HepG2 (cell line): ENCODE data around the gene TNPO3. TPM values are rescaled to one million over a fixed set of nuclear protein-coding genes. Genes with fewer than 3 reads are reported as not detected.

Source experiments
- ATAC-seq: fragments of 200-7000 bp; cut with Tn5 transposase; 3 replicates; pipeline ENCODE4 v1.9.1; 2020; ENCODE audit warnings: mild to moderate bottlenecking, moderate library complexity
- BruUV-seq: library from RNA; stranded (reverse); fragments of 400-500 nt; replicated peaks from 2 replicates; lab custom pipeline; 2021; lab: Mats Ljungman, UMichigan
- CTCF ChIA-PET: fragments of 300-600 bp; formaldehyde crosslinking; extraction: SDS; loops from one replicate; lab custom pipeline; 2021; ENCODE audit warnings: low total read pairs, inconsistent platforms, low intra/inter-chr PET ratio; lab: Yijun Ruan, JAX
- POLR2A ChIA-PET: fragments of 350-600 bp; sonication (Branson Sonifier 250); formaldehyde crosslinking; loops from one replicate; lab custom pipeline; 2020; ENCODE audit warnings: antibody characterized with exemption, inconsistent platforms; lab: Yijun Ruan, JAX
- DNase-seq: peaks from one replicate; pipeline ENCODE4 v3.0.0-alpha.2; 2015; ENCODE audit warnings: low spot score
- FAIRE-seq: peaks from 3 replicates; lab custom pipeline; 2011; peaks lifted over from hg19 to GRCh38; lab: Jason Lieb, UNC
- H2AFZ ChIP-seq: one replicate; pipeline ENCODE4 v1.6.1; 2011; ENCODE audit warnings: low read length, inconsistent platforms
- H3K27ac ChIP-seq: fragments of 300-600 bp; 3 replicates; pipeline ENCODE4 v1.8.0; 2011; ENCODE audit warnings: mixed run types, mild to moderate bottlenecking, mixed read lengths, low read length, inconsistent platforms; ENCODE audit not compliant: insufficient read depth; ENCODE audit errors: extremely low read length
- H3K27me3 ChIP-seq, 2 experiments: fragments of 200-600 bp in 1 of 2; 2 replicates in 1 of 2; 3 replicates in 1 of 2; pipeline versions ENCODE4 v1.6.0 to v1.8.0; 2011; ENCODE audit warnings: low read length in 2 of 2, mild to moderate bottlenecking in 2 of 2, moderate library complexity in 2 of 2, inconsistent platforms in 1 of 2; ENCODE audit not compliant: insufficient read depth in 2 of 2, control insufficient read depth in 1 of 2
- H3K36me3 ChIP-seq, 2 experiments: fragments of 200-600 bp in 1 of 2; replicated peaks in 1 of 2; 2 replicates in 1 of 2; 3 replicates in 1 of 2; pipeline versions ENCODE4 v1.5.1 to v1.8.0; 2011; ENCODE audit warnings: low read length in 2 of 2, inconsistent platforms in 1 of 2; ENCODE audit not compliant: insufficient read depth in 2 of 2, control insufficient read depth in 1 of 2
- H3K4me1 ChIP-seq: 2 replicates; pipeline ENCODE4 v1.5.1; 2012; ENCODE audit warnings: low read length, inconsistent platforms; ENCODE audit not compliant: insufficient read depth
- H3K4me2 ChIP-seq: 2 replicates; pipeline ENCODE4 v1.6.0; 2011; ENCODE audit warnings: low read depth, low read length, inconsistent platforms
- H3K4me3 ChIP-seq, 3 experiments: fragments of 200-600 bp in 1 of 3; sonication (generic), shearing (Covaris generic) in 1 of 3; replicated peaks in 1 of 3; 2 replicates each; pipeline ENCODE4 v1.5.1; 2011 to 2016; ENCODE audit warnings: low read length in 3 of 3, inconsistent platforms in 2 of 3, low read depth in 2 of 3, mild to moderate bottlenecking in 2 of 3, control low read depth in 1 of 3, mixed read lengths in 1 of 3; ENCODE audit not compliant: insufficient read depth in 1 of 3
- H3K79me2 ChIP-seq: one replicate; pipeline ENCODE4 v1.6.1; 2011; ENCODE audit warnings: low read length, inconsistent platforms; ENCODE audit not compliant: insufficient read depth
- H3K9ac ChIP-seq: 2 replicates; pipeline ENCODE4 v1.6.0; 2011; ENCODE audit warnings: mild to moderate bottlenecking, low read depth, low read length, inconsistent platforms; ENCODE audit not compliant: insufficient read depth
- H3K9me3 ChIP-seq: 2 replicates; pipeline ENCODE4 v1.5.1; 2012; ENCODE audit warnings: mild to moderate bottlenecking, low read length
- H4K20me1 ChIP-seq: 2 replicates; pipeline ENCODE4 v1.6.0; 2011; ENCODE audit warnings: inconsistent platforms, mild to moderate bottlenecking, low read length, moderate library complexity; ENCODE audit not compliant: insufficient read depth
- CREM ChIP-seq, 2 experiments: sonication (generic) in 1 of 2; formaldehyde crosslinking in 1 of 2; IDR thresholded peaks; 2 replicates each; pipeline versions ENCODE4 v1.4.0 to v1.6.1; 2016 to 2020; ENCODE audit warnings: antibody characterized with exemption in 1 of 2, mild to moderate bottlenecking in 1 of 2, missing genetic modification reagents in 1 of 2
- GMEB2 ChIP-seq: IDR thresholded peaks from 2 replicates; pipeline ENCODE4 v1.6.1; 2016; ENCODE audit warnings: missing biosample characterization, missing genetic modification reagents, low read depth
- HCFC1 ChIP-seq: fragments of 150-350 bp; IDR thresholded peaks from 2 replicates; pipeline ENCODE4 v1.6.1; 2014; ENCODE audit warnings: low read depth, low read length
- JUN ChIP-seq: sonication (generic); formaldehyde crosslinking; IDR thresholded peaks from 2 replicates; pipeline ENCODE4 v1.4.0; 2020; ENCODE audit warnings: mild to moderate bottlenecking, missing genetic modification reagents
- MYC ChIP-seq: sonication (generic); formaldehyde crosslinking; IDR thresholded peaks from 2 replicates; pipeline ENCODE4 v1.9.0; 2021; ENCODE audit warnings: missing genetic modification reagents, borderline replicate concordance
- NFYC ChIP-seq: IDR thresholded peaks from 2 replicates; pipeline ENCODE4 v1.6.1; 2016; ENCODE audit warnings: missing genetic modification reagents, missing compliant biosample characterization
- PAXIP1 ChIP-seq: sonication (generic); formaldehyde crosslinking; conservative IDR thresholded peaks from 2 replicates; pipeline ENCODE4 v1.4.0; 2020; ENCODE audit warnings: mild to moderate bottlenecking, missing genetic modification reagents, moderate library complexity
- SRSF9 ChIP-seq: fragments of 200-400 bp; formaldehyde crosslinking; IDR thresholded peaks from 2 replicates; pipeline ENCODE4 v1.6.1; 2018; ENCODE audit warnings: borderline replicate concordance, mild to moderate bottlenecking, low read depth, low read length; ENCODE audit not compliant: insufficient read depth, poor library complexity, severe bottlenecking
- TFAP4 ChIP-seq: sonication (generic); IDR thresholded peaks from 2 replicates; pipeline ENCODE4 v1.6.1; 2016; ENCODE audit warnings: low read depth, borderline replicate concordance
- ZBTB42 ChIP-seq: sonication (generic); formaldehyde crosslinking; IDR thresholded peaks from 2 replicates; pipeline ENCODE4 v1.5.0; 2020; ENCODE audit warnings: mild to moderate bottlenecking, missing genetic modification reagents
- ZFP90 ChIP-seq: sonication (generic); formaldehyde crosslinking; IDR thresholded peaks from 2 replicates; pipeline ENCODE4 v1.8.0; 2022; ENCODE audit warnings: missing genetic modification reagents, mild to moderate bottlenecking, inconsistent platforms, borderline replicate concordance
- ZFX ChIP-seq: sonication (generic); formaldehyde crosslinking; IDR thresholded peaks from 2 replicates; pipeline ENCODE4 v1.4.0; 2020; ENCODE audit warnings: mild to moderate bottlenecking, low read depth, missing genetic modification reagents, moderate library complexity
- in situ Hi-C: cut with HindIII; loops from 2 replicates; pipeline ENCODE4 v1.10.0; 2017; ENCODE audit warnings: low pct_unique_long_range_greater_than_20kb; ENCODE audit not compliant: extremely low pct_ligation_motif_present
- intact Hi-C: fragments of 100-400 bp; cut with micrococcal nuclease; formaldehyde crosslinking; loops from one replicate; pipeline ENCODE4 v1.10.0; 2022; ENCODE audit not compliant: unreplicated experiment
- polyA plus RNA-seq, 8 experiments: library from polyadenylated mRNA; depleted of rRNA in 3 of 8; stranded (reverse) in 7 of 8; unstranded in 1 of 8; fragments of >200 nt; fragmentation: Illumina TruSeq in 4 of 8; extraction: Trizol in 4 of 8; gene quantifications; 2 replicates each; pipeline versions ENCODE4 v1.2.1 to v1.2.3, GENCODE V29; 2011 to 2016; ENCODE audit warnings: low read depth in 4 of 8, missing spikeins in 1 of 8, mixed read lengths in 1 of 8; ENCODE audit not compliant: insufficient read depth in 1 of 8
- total RNA-seq, 5 experiments: library from RNA; depleted of rRNA; stranded (reverse); fragments of >200 nt; fragmentation: Illumina TruSeq; extraction: Trizol; gene quantifications; 2 replicates each; pipeline ENCODE4 v1.2.3, GENCODE V29; 2016; ENCODE audit warnings: low read depth in 1 of 5

The TNPO3 gene
- total and polyA plus RNA-seq, 2 of the 13 experiments (the other 11 are each of a cell fraction or from before 2014, with no cell fraction given): 23.8 to 44.6 TPM

GRCh38 chr7:128962899-128963298, 92.0 kb downstream of the TNPO3 start:
- Histone ChIP-seq H3K4me3 (no peak overlapping the region), H3K27ac (no peak overlapping the region), H2AFZ (no peak overlapping the region), H3K4me1 (no peaks in the 10 kb centered on the region), H3K27me3 (no peaks in the 10 kb centered on the region), H3K79me2 (no peaks in the 10 kb centered on the region), H3K9ac (no peak overlapping the region), H3K36me3 (peaks cover 11 to 60% of the 10 kb centered on the region in 2 experiments), H3K9me3 (no peaks in the 10 kb centered on the region), H4K20me1 (no peaks in the 10 kb centered on the region), H3K4me2 (no peak overlapping the region)
- FAIRE-seq: no peak
- ATAC-seq: no peak
- in situ Hi-C loops: no loop called here
- ChIA-PET POLR2A (no interaction called here), CTCF (no interaction called here)
- intact Hi-C loops: no loop called here
- TF ChIP-seq MYC (CRISPR knock-in tag): no peak
- TF ChIP-seq SRSF9: no peak
- TF ChIP-seq ZFP90 (CRISPR knock-in tag): no peak
- no peak for TF ChIP-seq PAXIP1 (CRISPR knock-in tag)
- no peak for TF ChIP-seq ZFX (CRISPR knock-in tag)
- no peak for TF ChIP-seq NFYC (CRISPR knock-in tag)
- TF ChIP-seq TFAP4: no peak
- no peak for TF ChIP-seq JUN
- no peak for TF ChIP-seq GMEB2
- no peak for TF ChIP-seq ZBTB42 (CRISPR knock-in tag)
- no peak for TF ChIP-seq CREM (IDR thresholded peaks at IDR 0.05)
- TF ChIP-seq CREM (CRISPR knock-in tag; IDR thresholded peaks at IDR 0.05): no peak
- TF ChIP-seq HCFC1: no peak
- DNase-seq: no peak
- BruUV-seq: no TSS peak
